HepG2 (cell line): Measurements from ENCODE around the gene AKIP1. TPM values are rescaled to one million over a fixed set of nuclear protein-coding genes. Genes with fewer than 3 reads are reported as not detected.

Experiments used
- CHD2 ChIP-seq: IDR thresholded peaks from 2 replicates; pipeline ENCODE4 v1.6.1; 2011; ENCODE audit warnings: low read depth, low read length, improper control_type of control experiment
- MIER3 ChIP-seq: IDR thresholded peaks from 2 replicates; pipeline ENCODE4 v1.6.1; 2016; ENCODE audit warnings: missing compliant biosample characterization, borderline replicate concordance
- MIXL1 ChIP-seq: IDR thresholded peaks from 2 replicates; pipeline ENCODE4 v1.6.1; 2016
- PHF8 ChIP-seq: sonication (generic); formaldehyde crosslinking; IDR thresholded peaks from 2 replicates; pipeline ENCODE4 v1.5.0; 2020; ENCODE audit warnings: missing genetic modification reagents
- RFXANK ChIP-seq: IDR thresholded peaks from 2 replicates; pipeline ENCODE4 v1.6.1; 2016
- TAF1 ChIP-seq: sonication (generic); formaldehyde crosslinking; IDR thresholded peaks from 2 replicates; pipeline ENCODE4 v1.4.0; 2020; ENCODE audit warnings: missing genetic modification reagents
- YEATS2 ChIP-seq: sonication (generic); formaldehyde crosslinking; IDR thresholded peaks from 2 replicates; pipeline ENCODE4 v1.4.0; 2020; ENCODE audit warnings: missing genetic modification reagents, borderline replicate concordance
- ZNF556 ChIP-seq: sonication (generic); formaldehyde crosslinking; IDR thresholded peaks from 2 replicates; pipeline ENCODE4 v1.4.0; 2020; ENCODE audit warnings: mild to moderate bottlenecking, missing genetic modification reagents, borderline replicate concordance
- ZNF674 ChIP-seq: sonication (generic); formaldehyde crosslinking; IDR thresholded peaks from 2 replicates; pipeline ENCODE4 v1.5.0; 2020; ENCODE audit warnings: low read depth, mild to moderate bottlenecking, missing genetic modification reagents
- ZSCAN31 ChIP-seq: sonication (generic); formaldehyde crosslinking; IDR thresholded peaks from 2 replicates; pipeline ENCODE4 v1.5.0; 2020; ENCODE audit warnings: low read depth, mild to moderate bottlenecking, missing genetic modification reagents
- ZXDC ChIP-seq: sonication (generic); formaldehyde crosslinking; IDR thresholded peaks from 2 replicates; pipeline ENCODE4 v1.5.0; 2020; ENCODE audit warnings: mild to moderate bottlenecking, missing genetic modification reagents
- polyA plus RNA-seq, 8 experiments: library from polyadenylated mRNA; depleted of rRNA in 3 of 8; stranded (reverse) in 7 of 8; unstranded in 1 of 8; fragments of >200 nt; fragmentation: Illumina TruSeq in 4 of 8; extraction: Trizol in 4 of 8; gene quantifications; 2 replicates each; pipeline versions ENCODE4 v1.2.1 to v1.2.3, GENCODE V29; 2011 to 2016; ENCODE audit warnings: low read depth in 4 of 8, missing spikeins in 1 of 8, mixed read lengths in 1 of 8; ENCODE audit not compliant: insufficient read depth in 1 of 8
- total RNA-seq, 5 experiments: library from RNA; depleted of rRNA; stranded (reverse); fragments of >200 nt; fragmentation: Illumina TruSeq; extraction: Trizol; gene quantifications; 2 replicates each; pipeline ENCODE4 v1.2.3, GENCODE V29; 2016; ENCODE audit warnings: low read depth in 1 of 5
- TF ChIP-seq, protein P1 (sequence below): sonication (generic); formaldehyde crosslinking; IDR thresholded peaks from 2 replicates; pipeline ENCODE4 v1.4.0; 2020; ENCODE audit warnings: missing genetic modification reagents, borderline replicate concordance

Gene AKIP1
- total and polyA plus RNA-seq, 2 of the 13 experiments (the other 11 are each of a cell fraction or from before 2014, with no cell fraction given) = 10.0 to 20.3 TPM

GRCh38 chr11:8911029-8911823, at the start of gene AKIP1 (continued):
- TF ChIP-seq ZNF674 (CRISPR knock-in tag) = no peak
- TF ChIP-seq TAF1 (CRISPR knock-in tag) = peak; percentile 83
- TF ChIP-seq ZNF556 (CRISPR knock-in tag) = 0 out of 2 replicates have a peak, but pooled peaks have one; percentile 22
- no peak for TF ChIP-seq MIER3 (CRISPR knock-in tag)
- 0 out of 2 replicates have a peak, but pooled peaks have one; percentile 32 for TF ChIP-seq ZSCAN31
- peak; percentile 97 for TF ChIP-seq PHF8 (CRISPR knock-in tag)
- TF ChIP-seq, protein P1, sequence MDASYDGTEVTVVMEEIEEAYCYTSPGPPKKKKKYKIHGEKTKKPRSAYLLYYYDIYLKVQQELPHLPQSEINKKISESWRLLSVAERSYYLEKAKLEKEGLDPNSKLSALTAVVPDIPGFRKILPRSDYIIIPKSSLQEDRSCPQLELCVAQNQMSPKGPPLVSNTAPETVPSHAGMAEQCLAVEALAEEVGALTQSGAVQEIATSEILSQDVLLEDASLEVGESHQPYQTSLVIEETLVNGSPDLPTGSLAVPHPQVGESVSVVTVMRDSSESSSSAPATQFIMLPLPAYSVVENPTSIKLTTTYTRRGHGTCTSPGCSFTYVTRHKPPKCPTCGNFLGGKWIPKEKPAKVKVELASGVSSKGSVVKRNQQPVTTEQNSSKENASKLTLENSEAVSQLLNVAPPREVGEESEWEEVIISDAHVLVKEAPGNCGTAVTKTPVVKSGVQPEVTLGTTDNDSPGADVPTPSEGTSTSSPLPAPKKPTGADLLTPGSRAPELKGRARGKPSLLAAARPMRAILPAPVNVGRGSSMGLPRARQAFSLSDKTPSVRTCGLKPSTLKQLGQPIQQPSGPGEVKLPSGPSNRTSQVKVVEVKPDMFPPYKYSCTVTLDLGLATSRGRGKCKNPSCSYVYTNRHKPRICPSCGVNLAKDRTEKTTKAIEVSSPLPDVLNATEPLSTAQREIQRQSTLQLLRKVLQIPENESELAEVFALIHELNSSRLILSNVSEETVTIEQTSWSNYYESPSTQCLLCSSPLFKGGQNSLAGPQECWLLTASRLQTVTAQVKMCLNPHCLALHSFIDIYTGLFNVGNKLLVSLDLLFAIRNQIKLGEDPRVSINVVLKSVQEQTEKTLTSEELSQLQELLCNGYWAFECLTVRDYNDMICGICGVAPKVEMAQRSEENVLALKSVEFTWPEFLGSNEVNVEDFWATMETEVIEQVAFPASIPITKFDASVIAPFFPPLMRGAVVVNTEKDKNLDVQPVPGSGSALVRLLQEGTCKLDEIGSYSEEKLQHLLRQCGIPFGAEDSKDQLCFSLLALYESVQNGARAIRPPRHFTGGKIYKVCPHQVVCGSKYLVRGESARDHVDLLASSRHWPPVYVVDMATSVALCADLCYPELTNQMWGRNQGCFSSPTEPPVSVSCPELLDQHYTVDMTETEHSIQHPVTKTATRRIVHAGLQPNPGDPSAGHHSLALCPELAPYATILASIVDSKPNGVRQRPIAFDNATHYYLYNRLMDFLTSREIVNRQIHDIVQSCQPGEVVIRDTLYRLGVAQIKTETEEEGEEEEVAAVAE (CRISPR knock-in tag) = no peak
- TF ChIP-seq RFXANK (CRISPR knock-in tag) = no peak
- TF ChIP-seq MIXL1 (CRISPR knock-in tag) = no peak
- TF ChIP-seq YEATS2 (CRISPR knock-in tag) = peak; percentile 28; the same call in 1 of the 2 replicates
- TF ChIP-seq CHD2 = no peak
- TF ChIP-seq ZXDC (CRISPR knock-in tag) = no peak
